GM12801 (cell line): ENCODE results near the gene ANKRD33B.

Experiments
- CTCF ChIP-seq: IDR thresholded peaks from one replicate; pipeline ENCODE4 v1.5.1; 2011; ENCODE audit warnings: control low read depth; ENCODE audit not compliant: insufficient read length; ENCODE audit errors: extremely low read depth

Gene ANKRD33B

GRCh38 chr5:10642367-10642766, 78.5 kb downstream of the ANKRD33B start:
- TF ChIP-seq CTCF, result no peak

- no peak for TF ChIP-seq CTCF
Observed at GRCh38 chr5:10644192-10644591, 80.3 kb downstream of the ANKRD33B start.

- TF ChIP-seq CTCF, result no peak
Observed at GRCh38 chr5:10645146-10645545, 81.3 kb downstream of the ANKRD33B start.

GRCh38 chr5:10645671-10646070, 81.8 kb downstream of the ANKRD33B start:
- no peak for TF ChIP-seq CTCF

GRCh38 chr5:10647640-10648039, 83.8 kb downstream of the ANKRD33B start:
- no peak for TF ChIP-seq CTCF

- no peak for TF ChIP-seq CTCF
Observed at GRCh38 chr5:10648806-10649665, 85.2 kb downstream of the ANKRD33B start.

- no peak for TF ChIP-seq CTCF
Observed at GRCh38 chr5:10649666-10650380, 86.0 kb downstream of the ANKRD33B start.
